LNCAP (cell line): ENCODE results near the gene KIAA1958.

Experiments
- CTCF ChIP-seq: fragments of 450-650 bp; IDR thresholded peaks from 2 replicates; pipeline ENCODE4 v1.5.1; 2017; ENCODE audit warnings: mild to moderate bottlenecking

KIAA1958 gene

GRCh38 chr9:112477330-112477729 lies 9.3 kb upstream of the KIAA1958 start:
- no peak for TF ChIP-seq CTCF

GRCh38 chr9:112479221-112479620 lies 7.4 kb upstream of the KIAA1958 start:
- no peak for TF ChIP-seq CTCF

- TF ChIP-seq CTCF: no peak
Measured at GRCh38 chr9:112484607-112485006, 2.0 kb upstream of the KIAA1958 start.

- no peak for TF ChIP-seq CTCF
Measured at GRCh38 chr9:112485574-112485973, 1.1 kb upstream of the KIAA1958 start.

- no peak for TF ChIP-seq CTCF
Measured at GRCh38 chr9:112487008-112487798, 576 bp downstream of the KIAA1958 start.

- TF ChIP-seq CTCF: no peak
Measured at GRCh38 chr9:112487799-112488340, 1.2 kb downstream of the KIAA1958 start.

GRCh38 chr9:112489039-112489546 lies 2.5 kb downstream of the KIAA1958 start:
- TF ChIP-seq CTCF: no peak
